Transverse colon (tissue), 4 donors: ENCODE results near the gene SPPL2C.

Experiments
- EP300 ChIP-seq: sonication (generic); formaldehyde crosslinking; IDR thresholded peaks from one replicate; pipeline ENCODE4 v1.6.1; 2017; ENCODE audit warnings: antibody characterized with exemption, low read depth
- POLR2A ChIP-seq: fragments of 450-650 bp; IDR thresholded peaks from one replicate; pipeline ENCODE4 v1.6.1; 2016; ENCODE audit warnings: antibody characterized with exemption, mild to moderate bottlenecking, moderate library complexity
- POLR2AphosphoS5 ChIP-seq, 3 donors: sonication (generic); formaldehyde crosslinking; IDR thresholded peaks; one replicate each; pipeline ENCODE4 v1.6.1; 2016; ENCODE audit warnings: antibody characterized with exemption in 3 of 3
- TF ChIP-seq, protein P1 (sequence below), 5 experiments: fragments of 200-600 bp in 3 of 5; fragments of 450-650 bp in 2 of 5; sonication (generic) in 3 of 5; IDR thresholded peaks; 1 replicate in 2 of 5; 2 replicates in 3 of 5; pipeline ENCODE4 v1.5.1; 2016 to 2017; ENCODE audit warnings: antibody characterized with exemption in 5 of 5, inconsistent platforms in 3 of 5, mild to moderate bottlenecking in 2 of 5, moderate library complexity in 1 of 5

DNA sequence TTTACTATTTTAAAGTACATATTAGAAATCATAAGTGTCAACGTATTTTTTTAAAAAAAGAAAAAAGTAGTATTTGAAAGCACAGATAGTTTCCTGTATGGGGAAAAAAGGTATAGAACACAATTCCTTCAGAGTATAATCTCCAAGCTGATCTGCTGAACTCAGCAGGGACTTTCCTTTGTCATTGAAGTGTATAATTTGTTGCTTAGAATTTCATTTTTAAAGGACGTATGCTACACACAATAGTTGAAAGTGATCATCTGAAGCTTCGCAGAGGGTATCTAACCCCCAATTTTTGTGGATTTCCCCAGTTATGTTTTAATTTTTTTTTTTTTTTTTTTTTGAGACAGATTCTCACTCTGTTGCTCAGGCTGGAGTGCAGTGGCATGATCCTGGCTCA lies 29.5 kb downstream of the SPPL2C start:
- TF ChIP-seq POLR2A (no peak), POLR2AphosphoS5 (IDR thresholded peaks at IDR 0.05) (no peak), EP300 (no peak)
- TF ChIP-seq, protein P1, sequence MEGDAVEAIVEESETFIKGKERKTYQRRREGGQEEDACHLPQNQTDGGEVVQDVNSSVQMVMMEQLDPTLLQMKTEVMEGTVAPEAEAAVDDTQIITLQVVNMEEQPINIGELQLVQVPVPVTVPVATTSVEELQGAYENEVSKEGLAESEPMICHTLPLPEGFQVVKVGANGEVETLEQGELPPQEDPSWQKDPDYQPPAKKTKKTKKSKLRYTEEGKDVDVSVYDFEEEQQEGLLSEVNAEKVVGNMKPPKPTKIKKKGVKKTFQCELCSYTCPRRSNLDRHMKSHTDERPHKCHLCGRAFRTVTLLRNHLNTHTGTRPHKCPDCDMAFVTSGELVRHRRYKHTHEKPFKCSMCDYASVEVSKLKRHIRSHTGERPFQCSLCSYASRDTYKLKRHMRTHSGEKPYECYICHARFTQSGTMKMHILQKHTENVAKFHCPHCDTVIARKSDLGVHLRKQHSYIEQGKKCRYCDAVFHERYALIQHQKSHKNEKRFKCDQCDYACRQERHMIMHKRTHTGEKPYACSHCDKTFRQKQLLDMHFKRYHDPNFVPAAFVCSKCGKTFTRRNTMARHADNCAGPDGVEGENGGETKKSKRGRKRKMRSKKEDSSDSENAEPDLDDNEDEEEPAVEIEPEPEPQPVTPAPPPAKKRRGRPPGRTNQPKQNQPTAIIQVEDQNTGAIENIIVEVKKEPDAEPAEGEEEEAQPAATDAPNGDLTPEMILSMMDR (IDR thresholded peaks at IDR 0.05): no peak
